CD4-positive, alpha-beta T cell treated with Interleukin-4 for 1 hour (primary cell): Measurements from ENCODE around the gene SPART.
"Not testable (repeated sequence)": the region's sequence is repeated elsewhere in the genome, so short reads cannot be mapped to it uniquely, and the experiment has no call there.

Experiments used
- DNase-seq, 2 donors: peaks; one replicate each; pipeline ENCODE4 v3.0.0-alpha.2; 2020 to 2022

The SPART gene

DNA sequence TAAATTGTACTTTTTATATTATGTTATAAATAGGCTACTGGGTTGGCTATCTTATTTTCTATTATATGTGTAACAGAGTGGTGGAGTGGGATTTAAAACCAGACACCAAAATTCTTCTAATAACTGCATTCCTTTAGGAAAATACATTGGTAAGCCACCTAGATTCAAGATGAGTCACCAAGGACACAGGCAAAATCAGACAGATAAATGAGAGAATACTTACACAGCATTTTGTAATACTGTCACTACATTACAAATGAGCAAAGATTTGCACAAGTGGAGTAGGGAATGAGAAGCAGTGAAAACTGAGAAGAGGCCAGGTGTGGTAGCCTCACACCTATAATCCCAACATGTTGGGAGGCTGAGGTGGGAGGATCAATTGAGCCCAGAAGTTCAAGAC, 6.2 kb upstream of the SPART start:
- DNase-seq = no peak

DNA sequence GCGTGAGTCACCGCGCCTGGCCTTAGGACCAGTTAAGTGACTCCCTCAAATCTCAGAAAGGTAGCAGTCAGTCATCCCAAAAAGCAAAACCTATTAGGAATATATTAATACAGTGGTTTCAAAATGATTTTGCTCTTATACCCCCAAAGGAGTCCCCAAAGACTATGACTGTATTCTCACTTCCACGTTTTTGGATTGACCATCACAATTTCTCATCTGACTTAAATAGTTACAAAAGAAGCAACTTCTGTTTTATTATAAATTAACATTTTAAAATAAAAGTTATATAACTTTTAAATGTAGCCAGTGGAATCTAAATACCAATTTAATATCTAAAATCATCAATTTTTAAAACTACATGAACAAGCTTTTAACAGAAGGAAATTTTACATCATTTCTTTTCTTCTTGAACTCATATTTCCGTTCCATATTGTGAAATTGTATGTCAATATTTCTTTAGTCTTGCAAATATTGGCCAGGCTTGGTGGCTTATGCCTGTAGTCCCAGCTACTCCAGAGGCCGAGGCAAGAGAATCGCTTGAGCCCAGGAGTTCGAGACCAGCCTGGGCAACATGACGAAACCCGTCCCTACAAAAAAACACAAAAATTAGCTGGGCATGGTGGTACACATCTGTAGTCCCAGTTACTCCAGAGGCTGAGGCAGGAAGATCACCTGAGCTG, 1.5 kb upstream of the SPART start:
- DNase-seq = no peak

DNA sequence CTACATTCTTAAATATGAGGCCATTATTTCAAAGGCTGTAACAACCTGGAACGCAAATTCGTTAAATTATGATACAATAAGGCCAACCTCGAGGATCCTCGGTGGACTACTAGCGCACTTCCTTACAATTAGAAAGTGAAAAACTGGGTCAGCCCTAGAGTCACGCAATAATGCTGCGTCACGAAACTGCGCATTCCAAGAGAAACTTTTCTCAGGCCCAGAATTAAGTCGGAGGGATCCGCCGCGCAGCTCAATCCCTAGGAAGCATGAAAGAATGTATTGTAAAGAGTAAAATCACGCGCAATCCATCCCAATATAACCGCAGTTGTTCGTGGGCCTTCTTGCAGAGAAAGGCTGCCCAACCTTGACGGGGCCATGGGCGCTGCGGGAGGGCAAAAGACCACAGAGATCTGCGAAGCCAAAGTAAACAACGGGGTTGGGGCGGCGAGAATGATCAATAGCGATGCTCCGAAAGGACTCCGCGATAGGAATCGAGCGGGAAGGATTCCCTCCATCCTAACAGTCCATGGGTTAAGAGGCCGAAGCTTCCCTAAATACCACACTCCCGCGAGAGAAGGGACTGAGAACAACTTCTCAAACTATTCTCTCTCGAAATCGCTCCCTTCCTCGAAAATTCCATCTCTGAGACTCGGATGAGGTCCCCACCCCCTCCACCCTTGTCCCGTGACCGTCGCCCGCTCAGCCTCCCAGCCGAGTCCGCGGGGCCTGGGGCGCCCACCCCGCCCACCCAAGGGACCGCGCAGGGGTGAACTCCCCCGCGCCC, 564 bp downstream of the SPART start:
- DNase-seq = peak; percentile 60 to 67

DNA sequence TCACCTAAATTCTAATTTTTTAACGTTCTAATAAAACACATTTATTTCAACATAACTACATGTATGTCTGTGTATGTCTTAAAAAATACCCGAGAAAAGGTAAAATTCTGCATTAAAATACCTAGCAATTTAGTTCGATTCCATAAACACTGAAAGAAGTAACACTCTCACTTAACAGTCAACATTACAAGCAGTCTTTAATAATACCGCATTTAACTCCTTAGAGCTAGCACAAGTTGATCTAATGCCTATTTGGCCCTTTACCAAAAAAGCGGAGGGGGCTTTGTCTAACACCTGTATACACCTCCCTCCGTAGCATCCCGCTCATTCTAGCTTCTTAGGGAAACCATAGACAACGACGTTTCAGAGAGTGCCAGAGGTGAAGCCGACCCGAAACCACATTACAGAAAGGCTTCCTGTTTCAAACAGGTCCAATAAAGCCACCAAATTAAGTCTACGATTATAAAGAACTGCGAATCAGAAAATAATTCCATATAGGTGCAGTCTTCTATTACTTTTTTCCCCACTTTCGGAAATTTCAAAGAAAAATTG, 1.2 kb downstream of the SPART start:
- peak in 1 of 2 donors; percentile 50 for DNase-seq

DNA sequence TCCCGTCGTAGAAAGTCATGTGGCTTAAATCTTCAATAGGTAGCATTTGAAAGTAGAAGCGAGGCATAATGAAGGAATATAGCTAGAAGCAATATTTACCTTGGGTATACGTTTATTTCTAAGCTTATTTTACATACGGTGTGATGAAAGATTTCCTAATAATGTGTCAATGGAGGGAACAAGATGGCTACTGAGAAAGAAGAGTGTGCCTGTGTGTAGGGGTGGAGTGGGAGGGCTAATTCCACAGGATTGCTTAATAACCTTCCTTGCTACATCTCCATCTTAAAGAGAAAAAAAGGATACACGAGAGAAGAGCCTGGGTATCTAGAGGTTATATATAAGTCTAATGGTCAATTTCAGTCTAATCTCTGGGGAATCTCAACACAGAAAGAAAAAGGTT, 2.0 kb downstream of the SPART start:
- no peak for DNase-seq

DNA sequence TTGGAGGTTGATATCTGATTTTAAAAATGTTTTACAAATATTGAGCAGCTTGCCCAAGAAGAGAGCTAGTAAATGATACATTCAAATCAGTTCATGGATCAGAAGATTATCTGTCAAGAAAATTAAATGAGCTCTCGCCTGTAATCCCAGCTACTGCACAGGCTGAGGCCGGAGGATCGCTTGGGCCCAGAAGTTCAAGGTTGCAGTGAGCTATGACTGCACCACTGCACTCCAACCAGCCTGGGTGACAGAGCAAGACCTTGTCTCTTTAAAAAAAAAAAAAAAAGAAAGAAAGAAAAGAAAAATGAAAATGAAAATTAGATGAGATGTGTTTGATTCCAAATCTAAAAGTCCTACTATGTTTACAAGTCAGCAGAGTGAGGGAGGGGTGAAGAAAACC, 2.4 kb downstream of the SPART start:
- DNase-seq = no peak

DNA sequence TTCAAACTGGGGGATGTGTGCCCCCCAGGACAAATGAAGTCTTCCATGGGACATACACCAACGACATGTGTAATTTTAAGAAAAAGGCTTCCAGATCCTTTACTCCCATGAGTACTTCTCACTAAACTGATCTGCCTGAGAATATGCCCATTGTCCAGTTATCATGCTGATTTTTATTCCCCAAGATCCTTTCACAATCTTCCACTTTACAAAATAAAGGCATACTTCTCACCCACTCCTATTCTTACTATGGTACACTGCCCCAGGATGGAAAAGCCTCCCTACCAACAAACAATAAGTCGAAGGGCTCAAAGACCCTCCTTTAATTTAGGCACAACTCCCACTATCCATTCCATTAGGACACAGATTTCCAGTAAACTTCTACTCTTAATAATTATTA, 3.5 kb downstream of the SPART start:
- no peak for DNase-seq

DNA sequence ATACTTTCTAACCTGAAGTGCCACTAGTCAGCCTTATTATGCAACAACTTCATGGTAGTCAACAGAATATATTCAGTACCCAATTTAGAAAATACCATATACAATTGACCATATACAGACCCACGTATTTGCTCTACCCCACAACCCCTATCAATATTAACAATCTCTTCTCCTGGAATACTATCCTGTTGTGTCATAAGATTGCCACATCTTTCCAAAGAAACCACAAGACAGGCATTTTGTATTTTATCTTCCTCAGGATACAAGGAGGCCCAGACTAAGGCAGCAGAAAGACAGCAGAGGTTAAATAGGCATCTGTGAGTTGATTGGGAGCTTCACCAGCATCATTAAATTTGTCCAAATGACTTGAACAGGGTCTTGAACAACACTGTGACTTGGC, 4.5 kb downstream of the SPART start:
- DNase-seq = no peak

DNA sequence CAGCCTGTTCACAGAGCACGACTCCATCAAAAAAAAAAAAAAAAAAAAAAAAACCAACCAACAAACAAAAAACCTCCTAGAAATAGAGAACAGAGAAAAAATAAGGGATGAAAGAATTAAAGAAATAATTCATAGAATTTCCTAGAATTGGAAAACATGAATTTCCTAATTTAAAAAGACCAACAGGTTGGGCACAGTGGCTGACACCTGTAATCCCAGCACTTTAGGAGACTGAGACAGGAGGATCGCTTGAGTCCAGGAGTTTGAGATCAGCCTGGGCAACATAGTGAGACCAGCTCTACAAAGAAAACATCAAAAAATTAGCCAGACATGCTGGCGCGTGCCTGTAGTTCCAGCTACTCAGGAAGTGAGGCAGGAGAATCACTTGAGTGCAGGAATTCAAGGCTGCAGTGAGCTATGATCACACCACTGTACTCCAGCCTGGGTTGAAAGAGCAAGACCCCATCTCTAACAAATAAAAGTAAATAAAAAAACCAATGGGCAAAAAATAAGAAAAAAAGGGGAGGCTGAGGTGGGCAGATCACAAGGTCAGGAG, 6.5 kb downstream of the SPART start:
- no peak for DNase-seq

DNA sequence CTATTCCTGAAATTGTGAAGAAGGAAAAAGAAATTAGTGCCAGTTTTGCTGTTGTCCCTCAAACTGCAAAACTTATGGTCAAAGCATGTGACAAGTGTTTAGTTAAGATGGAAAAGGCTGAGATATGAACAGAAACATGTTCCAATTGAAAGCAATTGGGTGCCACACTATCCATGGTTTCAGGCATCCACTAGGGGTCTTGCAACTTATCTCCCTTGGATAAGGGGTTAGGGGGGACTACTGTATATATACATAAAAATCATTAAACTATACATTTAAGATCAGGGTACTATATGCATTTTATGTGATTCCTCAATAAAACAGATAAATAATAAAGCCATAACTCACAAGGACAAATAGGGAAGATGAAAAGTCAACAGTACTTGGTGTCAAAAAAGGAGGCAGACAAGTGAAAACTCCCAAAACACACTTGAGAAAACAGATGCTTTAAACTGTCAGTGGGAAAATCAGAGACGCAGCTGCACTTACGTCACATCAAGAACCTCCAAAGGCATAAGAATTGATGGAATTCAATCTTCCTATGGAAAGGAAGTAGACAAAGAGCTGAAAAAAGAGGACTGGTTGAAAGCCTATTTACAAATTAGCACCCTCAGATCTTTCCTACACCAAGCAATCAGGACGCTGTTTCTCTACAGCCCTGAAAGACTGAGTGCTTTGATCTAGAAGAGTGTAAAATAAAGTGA, 8.1 kb downstream of the SPART start:
- DNase-seq = no peak

DNA sequence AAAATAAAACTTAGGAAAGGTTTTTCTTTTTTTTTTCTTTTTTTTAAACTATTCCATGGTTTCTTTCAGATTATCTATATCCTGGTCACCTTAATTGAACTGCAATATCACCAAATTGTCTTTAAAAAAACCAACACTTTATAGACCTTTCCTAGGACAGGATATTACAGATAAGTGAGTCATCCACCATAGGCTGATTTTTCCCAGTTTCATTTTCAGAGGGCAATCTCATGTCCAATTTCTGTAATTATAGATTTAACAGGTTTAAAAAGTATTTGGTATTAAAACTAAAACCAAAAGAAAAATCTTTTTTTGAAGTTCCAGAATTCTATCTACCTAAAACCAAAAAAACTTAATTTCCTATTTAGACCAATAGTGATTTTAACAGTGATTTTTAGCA, 13.2 kb downstream of the SPART start:
- no peak for DNase-seq

DNA sequence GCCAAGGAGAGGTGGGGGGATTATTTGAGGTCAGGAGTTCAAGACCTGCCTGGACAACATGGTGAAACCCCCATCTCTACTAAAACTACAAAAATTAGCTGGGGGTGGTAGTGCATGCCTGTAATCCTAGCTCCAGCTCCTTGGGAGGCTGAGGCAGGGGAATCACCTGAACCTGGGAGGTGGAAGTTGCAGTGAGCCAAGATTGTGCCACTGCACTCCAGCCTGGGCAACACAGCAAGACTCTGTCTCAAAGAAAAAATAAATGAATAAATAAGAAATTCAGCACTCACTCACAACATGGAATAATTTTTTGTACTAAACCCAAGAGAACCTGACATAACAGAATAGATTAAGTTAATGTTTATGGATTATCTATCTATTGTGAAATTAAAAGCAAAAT, 13.9 kb downstream of the SPART start:
- not testable (repeated sequence) for DNase-seq

DNA sequence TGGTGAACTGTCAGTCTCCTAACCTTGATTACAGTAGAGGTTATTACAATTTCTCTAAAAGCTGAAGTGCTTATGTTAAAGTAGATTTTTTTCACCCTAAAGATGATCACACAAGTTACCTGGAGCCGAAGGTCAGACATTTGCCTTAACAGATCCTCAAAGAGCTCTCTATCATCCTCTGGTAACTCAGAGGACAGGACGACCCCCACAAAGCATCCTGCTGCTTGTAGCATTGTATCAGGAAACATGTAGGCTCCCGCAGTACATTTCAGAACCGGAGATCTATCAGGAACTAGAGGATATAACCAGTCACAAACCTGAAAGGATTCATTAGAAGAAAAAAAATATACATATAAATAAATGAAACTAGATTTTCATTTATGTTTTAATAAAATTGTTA, 14.9 kb downstream of the SPART start:
- no peak for DNase-seq

DNA sequence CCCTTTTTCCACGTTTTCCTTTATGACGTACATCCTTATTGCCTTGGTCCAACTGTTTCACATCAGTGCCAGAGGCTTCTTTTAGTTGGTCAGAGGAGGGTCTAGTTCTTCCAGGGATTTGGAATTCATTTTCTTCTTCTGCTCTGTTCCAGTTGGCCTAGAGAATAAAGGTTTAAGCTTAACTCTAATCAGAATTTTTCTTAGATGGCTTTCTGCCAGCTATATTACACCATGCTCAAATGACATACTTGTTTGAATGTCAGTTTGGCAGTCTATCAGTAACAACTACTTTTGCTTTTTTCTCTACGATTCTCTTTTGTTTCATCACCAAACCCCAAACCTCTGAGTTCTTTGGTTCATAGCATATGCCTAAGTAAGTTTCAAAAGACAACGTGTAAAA, 16.8 kb downstream of the SPART start:
- DNase-seq = no peak

DNA sequence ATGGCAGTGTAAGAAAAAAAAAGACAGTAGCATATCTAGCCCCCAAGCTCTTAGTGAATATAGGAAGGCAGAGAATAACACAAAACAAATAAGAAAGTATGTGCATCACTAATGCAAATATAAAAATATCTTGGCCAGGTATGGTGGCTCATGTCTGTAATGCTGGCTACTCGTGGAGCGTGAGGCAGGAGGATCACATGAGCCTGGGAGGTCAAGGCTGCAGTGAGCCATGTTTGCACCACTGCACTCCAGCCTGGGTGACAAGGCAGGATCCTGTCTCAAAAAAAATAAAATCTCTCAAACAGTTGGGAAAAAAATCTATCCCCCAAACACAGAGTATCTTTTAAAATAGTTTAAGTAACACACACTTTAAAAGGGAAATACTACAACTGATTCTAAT, 17.4 kb downstream of the SPART start:
- no peak for DNase-seq

DNA sequence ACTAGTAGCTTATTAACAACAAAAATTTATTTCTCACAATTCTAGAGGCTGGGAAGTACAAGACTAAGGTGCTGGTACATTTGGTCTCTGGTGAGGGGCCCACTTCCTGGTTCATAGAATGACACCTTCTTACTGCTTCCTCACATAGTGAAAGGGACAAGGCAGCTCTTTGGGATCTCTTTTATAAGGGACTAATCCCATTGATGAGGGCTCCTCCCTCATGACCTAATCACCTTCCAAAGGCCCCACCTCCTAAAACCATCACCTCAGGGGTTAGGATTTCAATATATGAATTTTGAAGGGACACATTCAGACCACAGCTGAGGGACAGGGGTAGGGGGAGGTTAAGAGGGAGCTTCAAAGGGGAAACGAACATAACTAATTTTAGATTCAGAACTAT, 20.3 kb downstream of the SPART start:
- no peak for DNase-seq

DNA sequence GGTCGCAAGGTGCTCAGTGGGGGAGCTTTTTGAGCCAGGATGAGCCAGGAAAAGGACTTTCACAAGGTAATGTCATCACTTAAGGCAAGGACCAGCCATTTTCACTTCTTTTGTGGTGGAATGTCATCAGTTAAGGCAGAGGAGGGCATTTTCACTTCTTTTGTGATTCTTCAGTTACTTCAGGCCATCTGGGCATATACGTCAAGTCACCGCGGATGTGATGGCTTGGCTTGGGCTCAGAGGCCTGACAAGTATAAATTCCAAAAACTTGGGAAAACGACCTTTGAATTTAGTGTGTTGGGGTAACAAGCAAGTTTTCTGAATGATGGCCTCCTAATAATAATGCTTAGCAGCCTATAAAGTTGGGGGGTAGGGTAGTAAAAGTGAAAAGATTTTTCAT, 21.3 kb downstream of the SPART start:
- not testable (repeated sequence) for DNase-seq

DNA sequence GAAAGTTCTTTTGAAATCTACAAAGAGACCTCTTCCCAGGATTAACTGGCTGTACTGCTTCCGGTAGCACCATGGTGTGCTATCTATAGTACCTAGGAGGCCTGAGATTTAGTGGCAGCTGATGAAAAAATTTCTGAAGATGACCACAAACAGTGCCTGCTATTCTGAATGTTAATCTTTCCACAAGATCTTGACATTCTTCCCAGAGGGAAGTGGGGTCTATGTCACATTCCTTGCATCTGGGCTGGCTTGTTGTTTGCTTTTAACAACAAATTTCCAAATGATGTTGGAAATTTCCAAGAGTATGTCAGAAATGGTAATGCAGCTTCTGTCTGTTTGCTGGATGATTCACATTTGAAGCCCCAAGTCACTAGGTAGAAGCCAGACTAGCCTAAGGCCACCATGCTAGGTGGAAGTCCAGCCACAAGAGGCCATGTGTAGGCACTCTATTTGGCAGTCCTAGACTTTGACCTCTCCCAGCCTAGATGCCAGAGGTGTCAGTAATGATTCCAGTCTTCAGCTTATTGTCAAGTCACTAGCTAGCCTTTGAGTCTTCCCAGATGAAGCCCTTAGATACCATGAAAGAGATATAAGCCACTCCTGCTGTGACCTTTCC, 22.1 kb downstream of the SPART start:
- no peak for DNase-seq

DNA sequence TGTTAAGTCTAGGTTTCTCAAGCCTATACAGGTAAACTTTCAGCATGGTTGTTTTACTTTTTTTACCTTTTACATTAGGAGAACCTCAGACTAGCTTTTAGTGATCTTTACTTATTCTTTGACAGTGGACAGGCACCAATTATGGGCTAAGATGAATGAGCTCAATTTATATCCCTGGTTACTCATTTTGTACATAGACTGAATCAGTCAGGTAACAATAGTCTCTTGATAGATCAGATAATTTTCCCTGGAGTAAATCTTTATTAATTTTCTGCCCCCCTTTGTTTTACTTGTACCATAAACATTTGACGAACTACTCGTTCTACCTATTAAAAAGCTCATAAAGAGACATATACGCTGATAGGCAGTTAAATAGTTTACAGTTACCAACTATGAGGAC, 22.8 kb downstream of the SPART start:
- no peak for DNase-seq

DNA sequence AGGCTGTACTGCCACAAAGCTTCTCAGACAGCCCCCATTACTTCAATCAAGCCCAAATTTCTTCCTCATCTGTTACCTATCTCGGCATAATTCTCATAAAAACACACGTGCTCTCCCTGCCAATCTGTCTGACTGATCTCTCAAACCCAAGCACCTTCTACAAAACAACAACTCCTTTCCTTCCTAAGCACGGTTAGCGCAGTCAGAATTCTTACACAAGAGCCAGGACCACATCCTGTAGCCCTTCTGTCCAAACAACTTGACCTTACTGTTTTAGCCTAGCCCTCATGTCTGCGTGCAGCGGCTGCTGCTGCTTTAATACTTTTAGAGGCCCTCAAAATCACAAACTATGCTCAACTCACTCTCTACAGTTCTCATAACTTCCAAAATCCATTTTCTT, 26.4 kb downstream of the SPART start:
- not testable (repeated sequence) for DNase-seq

DNA sequence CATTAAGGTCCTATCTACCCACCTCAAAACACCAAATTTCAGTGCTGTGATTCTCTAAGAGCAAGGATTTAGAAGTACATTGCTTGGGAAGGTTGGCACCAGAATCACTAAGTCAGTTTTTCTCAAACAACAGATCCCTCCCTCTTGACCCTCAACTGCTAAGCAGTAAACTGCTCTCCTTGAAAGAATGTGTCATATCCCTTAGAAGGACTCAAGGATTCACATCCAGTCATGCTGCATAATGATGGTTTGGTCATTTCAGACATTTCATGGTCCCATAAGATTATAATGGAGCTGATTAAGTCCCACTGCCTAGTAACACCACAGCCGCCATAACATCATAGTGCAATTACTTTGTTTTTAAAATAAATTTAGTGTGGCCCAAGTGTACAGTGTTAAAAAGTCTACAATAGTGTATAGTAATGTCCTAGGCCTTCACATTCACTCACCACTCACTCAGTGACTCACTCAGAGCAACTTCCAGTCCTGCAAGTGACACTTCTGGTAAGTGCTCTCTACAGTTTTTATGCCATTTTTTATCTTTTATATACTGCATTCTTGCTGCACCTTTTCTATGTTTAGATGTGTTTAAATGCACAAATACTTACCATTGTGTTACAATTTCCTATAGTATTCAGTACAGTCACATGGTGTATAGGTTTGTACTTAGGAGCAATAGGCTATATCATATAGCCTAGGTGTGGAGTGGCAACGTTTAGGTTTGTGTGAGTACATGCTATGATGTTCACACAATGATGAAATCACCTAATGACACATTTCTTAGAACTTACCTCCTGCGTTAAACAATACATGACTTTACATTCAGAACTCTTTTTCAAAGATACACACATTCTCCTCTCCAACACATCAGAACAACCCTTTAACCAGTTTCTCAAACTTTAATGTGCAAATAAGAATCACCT, 32.9 kb downstream of the SPART start:
- no peak for DNase-seq
